Ramos (cell line): Measurements from ENCODE around the gene BCL2A1.
"Not testable (repeated sequence)": the region's sequence is repeated elsewhere in the genome, so short reads cannot be mapped to it uniquely, and the experiment has no call there.

ENCODE experiments used
- in situ Hi-C: fragments of 300-500 bp; cut with MboI; formaldehyde crosslinking; loops from one replicate; pipeline ENCODE4 v1.14.3; 2022; ENCODE audit warnings: low sequenced_read_pairs; ENCODE audit not compliant: unreplicated experiment

The BCL2A1 gene

GRCh38 chr15:79932447-79932846, 38.5 kb downstream of the BCL2A1 start:
- in situ Hi-C loops, result no loop called here

GRCh38 chr15:79930516-79930915, 40.5 kb downstream of the BCL2A1 start:
- in situ Hi-C loops, result no loop called here

- in situ Hi-C loops, result no loop called here
Measured at GRCh38 chr15:79929412-79929811, 41.6 kb downstream of the BCL2A1 start.

DNA sequence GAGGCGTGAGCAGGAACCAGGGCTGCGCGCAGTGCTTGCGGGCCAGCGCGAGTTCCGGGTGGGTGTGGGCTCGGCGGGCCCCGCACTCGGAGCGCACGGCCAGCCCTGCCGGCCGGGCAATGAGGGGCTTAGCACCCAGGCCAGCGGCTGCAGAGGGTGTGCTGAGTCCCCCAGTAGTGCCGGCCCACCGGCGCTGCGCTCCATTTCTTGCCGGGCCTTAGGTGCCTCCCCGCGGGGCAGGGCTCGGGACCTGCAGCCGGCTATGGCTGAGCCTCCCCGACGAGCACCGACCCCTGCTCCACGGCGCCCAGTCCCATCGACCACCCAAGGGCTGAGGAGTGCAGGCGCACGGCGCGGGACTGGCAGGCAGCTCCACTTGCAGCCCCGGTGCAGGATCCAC, 44.9 kb downstream of the BCL2A1 start:
- in situ Hi-C loops, result not testable (repeated sequence)

GRCh38 chr15:79924379-79924778, 46.6 kb downstream of the BCL2A1 start:
- in situ Hi-C loops, result no loop called here

GRCh38 chr15:79923515-79924169, 47.4 kb downstream of the BCL2A1 start:
- in situ Hi-C loops, result no loop called here

DNA sequence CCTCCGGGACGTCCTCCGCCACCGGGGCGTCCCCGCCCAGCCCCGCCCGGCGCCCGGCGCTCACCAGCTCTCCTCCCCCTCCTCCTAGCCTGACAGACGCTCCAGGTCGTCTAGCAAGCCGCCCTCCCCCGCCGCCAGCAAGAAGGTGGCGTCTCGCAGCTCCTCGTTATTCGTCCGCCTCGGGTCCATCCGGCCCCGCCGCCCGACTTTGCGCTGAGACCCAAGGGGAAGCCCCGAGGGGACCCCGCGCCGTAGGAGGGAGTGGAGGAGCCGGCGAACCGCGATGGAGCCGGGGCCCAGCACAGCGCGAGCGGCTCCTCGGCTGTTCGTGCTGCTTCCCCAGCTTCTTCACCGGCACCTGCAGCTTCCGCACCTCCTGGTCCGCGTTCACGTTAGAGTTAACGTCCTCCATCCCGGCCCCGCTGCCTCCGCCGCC, 47.9 kb downstream of the BCL2A1 start:
- in situ Hi-C loops, result no loop called here

DNA sequence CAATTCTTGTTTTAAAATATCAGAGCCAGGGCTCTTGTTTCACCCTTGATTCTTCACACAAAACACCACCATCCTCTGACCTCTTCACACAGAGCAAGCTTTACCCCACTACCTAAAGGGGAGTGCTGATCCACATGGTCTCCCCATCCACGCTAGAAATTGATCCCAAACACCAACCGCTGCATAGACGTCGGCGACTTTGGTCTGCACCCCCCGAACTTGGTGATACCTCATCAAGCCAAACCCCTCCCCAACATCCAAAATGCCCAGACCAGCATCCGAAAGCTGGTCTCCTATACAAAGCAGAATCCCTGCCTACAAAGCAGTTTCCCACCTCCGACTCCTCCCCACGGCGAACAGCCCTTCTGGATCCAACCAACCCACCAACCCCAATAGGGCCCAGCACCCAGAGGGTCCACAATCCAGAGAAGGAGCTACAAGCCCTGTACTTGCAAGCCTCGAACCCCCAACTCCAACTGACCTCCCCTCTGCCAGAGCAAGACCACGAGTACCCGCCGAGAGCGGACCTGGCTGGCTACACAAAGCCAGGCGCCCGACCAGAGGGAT, 48.4 kb downstream of the BCL2A1 start:
- in situ Hi-C loops, result no loop called here

DNA sequence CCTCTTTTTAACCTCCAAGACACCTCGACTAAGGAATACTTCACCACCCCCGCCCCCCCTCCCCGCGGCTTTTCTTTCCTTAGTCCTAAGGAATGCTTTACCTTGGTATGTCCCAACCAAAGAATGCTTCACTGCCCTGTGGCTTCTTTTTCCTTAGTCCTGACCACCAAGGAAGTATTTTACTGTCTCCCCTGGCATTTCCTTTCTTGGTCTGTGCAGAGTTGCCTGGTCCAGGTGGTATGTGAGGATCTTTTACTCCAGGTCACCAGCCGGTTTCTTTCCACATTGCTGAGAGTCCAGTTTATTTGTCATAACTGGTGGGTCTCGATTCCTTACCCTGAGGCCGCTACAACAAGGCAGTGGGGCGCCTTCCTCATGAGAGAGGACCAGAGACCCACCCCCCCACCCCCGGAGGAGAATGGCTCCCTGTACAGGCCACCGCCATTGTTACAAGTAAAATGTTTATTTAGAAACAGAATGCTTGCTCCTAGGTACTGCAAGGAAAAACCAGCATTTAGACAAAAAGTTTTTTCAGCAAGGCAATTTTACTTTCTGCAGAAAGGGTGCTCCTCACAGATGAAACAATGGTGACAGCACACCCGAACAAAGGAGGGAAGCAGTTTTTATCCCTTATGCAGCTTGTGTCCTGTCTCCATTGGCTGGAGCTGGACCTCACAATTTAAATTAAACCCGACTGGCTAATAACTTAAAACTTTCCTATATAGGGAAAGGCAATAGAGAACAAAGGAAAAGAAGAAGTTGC, 51.1 kb downstream of the BCL2A1 start:
- in situ Hi-C loops, result no loop called here

DNA sequence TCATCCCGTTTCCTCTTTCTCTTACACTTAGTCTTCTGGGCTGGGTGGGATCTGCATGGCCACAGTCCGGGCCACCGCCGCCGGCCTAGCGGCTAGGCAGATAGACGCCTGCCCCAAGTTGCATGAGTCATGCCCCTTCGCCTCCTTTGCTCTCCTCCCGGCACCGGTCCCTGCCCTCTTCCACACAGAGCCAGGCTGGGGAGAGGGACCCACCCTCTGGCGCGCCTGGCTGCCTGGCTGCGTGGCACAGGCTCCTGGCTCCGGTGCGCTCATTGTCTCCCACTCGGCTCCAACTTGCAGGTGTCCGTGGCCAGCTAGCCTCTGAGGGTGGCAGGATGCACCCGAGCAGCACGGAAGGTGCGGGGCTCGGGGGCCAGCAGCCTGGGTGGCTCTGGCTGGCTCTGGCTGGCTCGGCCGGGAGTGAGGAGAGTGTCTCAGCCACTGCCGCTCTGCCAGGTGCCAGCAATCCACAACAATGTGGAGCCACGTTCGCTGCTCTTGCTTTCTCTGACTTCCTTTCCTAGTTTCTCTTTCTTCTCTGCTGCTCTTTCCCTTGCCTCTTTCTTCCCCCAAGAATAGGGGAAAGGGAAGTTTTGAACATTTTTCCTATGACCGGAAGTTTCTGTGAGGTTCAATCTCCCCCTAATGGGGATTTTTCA, 51.8 kb downstream of the BCL2A1 start:
- in situ Hi-C loops, result no loop called here

DNA sequence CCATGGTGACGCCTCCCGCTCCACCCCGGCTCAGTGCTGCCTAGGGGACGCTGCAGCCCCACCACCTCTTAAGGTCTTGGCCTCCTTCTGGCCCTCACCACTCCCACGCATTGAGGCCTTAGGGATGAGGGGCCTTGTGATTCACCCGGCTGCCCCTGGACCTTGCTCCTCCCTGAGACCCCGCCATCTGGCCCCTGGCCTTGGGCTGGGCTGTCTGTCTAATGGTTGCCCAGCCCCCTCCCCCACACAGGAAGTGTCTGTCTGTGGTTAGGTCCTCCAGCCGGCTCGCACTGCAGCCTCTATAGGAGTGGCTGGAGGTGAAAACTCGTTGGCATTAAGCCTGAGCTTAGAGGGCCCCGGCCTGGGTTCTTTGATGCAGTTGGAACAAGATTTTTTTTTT, 52.7 kb downstream of the BCL2A1 start:
- in situ Hi-C loops, result no loop called here

GRCh38 chr15:79916502-79917132, 54.4 kb downstream of the BCL2A1 start:
- in situ Hi-C loops, result no loop called here

DNA sequence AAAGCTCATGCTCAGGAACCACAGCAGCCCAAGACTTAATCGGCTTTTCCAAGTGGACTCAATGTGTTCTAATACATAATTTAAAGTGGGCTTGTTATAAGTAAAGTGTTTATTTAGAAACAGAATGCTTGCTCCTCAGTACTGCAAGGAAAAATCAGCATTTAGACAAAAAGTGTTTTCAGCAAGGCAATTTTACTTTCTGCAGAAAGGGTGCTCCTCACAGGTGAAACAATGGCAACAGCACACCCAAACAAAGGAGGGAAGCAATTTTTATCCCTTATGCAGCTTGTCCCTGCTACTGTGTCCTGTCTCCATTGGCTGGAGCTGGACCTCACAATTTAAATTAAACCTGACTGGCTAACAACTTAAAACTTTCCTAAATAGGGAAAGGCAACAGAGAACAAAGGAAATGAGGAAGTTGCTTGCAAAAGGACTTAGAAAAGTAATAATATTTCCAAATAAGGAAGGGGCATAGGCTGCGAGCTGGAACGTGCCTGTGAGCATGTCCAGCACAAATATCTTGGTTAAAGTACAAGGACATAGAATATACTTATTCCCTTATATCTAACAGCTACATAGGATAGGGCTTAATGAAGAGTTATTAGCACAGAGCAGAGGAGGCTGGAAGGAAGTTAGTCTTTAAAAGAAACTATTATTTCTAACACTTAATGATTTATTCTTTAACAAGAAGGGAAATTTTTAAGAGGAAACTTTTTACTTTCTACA, 55.1 kb downstream of the BCL2A1 start:
- in situ Hi-C loops, result not testable (repeated sequence)

DNA sequence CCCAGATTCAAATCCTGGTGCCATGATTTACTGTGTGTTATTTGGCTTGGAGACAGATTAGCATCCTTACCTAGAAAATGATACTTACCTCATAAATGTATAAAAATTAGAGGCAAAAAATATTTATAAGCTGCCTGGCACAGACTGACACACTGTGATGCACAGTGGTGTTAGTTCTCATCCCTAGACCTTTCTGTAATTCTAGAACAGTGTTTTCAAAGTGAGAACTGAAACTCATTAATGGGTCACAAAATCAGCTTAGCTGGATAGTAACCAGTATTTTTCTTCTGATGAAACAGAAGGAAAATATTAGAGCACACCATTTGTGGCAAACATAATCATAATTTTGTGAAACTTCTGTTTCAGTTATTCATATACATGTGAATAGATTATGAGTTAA, 56.3 kb downstream of the BCL2A1 start:
- in situ Hi-C loops, result no loop called here
